Left forelimb (tissue), 1 donor: ENCODE data around the gene TBC1D10B.

ENCODE experiments used
- DNase-seq: peaks from one replicate; pipeline ENCODE4 v3.0.0-alpha.2; 2018; ENCODE audit warnings: low spot score

Gene TBC1D10B

GRCh38 chr16:30374538-30374937 is 4.2 kb upstream of the TBC1D10B start, which contains the start of gene MYL11:
TSS of gene MYL11 (plus strand) at chr16:30374802. CDS start at chr16:30374858, 56 bp downstream.
- DNase-seq, result no peak

GRCh38 chr16:30372725-30373124 is 2.4 kb upstream of the TBC1D10B start:
- DNase-seq, result no peak

- no peak for DNase-seq
These were observed 1.9 kb upstream of the TBC1D10B start for GRCh38 chr16:30372038-30372712.

GRCh38 chr16:30371248-30371816 is 1.0 kb upstream of the TBC1D10B start:
- no peak for DNase-seq

GRCh38 chr16:30369938-30370455 is 297 bp downstream of the TBC1D10B start:
- no peak for DNase-seq

GRCh38 chr16:30369091-30369937 is 980 bp downstream of the TBC1D10B start:
- no peak for DNase-seq

GRCh38 chr16:30368792-30369090 is 1.6 kb downstream of the TBC1D10B start:
- no peak for DNase-seq

GRCh38 chr16:30368122-30368791 is 2.0 kb downstream of the TBC1D10B start:
- no peak for DNase-seq

- DNase-seq, result no peak
These were observed 2.8 kb downstream of the TBC1D10B start for GRCh38 chr16:30367349-30368009.

- DNase-seq, result no peak
These were observed 3.8 kb downstream of the TBC1D10B start for GRCh38 chr16:30366511-30366910.

- no peak for DNase-seq
These were observed 5.1 kb downstream of the TBC1D10B start for GRCh38 chr16:30365200-30365599.

- DNase-seq, result no peak
These were observed 9.1 kb downstream of the TBC1D10B start for GRCh38 chr16:30361180-30361579.

GRCh38 chr16:30359871-30360170 is 10.5 kb downstream of the TBC1D10B start:
- no peak for DNase-seq

GRCh38 chr16:30358990-30359870 is 11.1 kb downstream of the TBC1D10B start:
- no peak for DNase-seq

- DNase-seq, result no peak
These were observed 11.7 kb downstream of the TBC1D10B start for GRCh38 chr16:30358577-30358936.

- DNase-seq, result no peak
These were observed 12.3 kb downstream of the TBC1D10B start for GRCh38 chr16:30357715-30358576.

- DNase-seq, result no peak
These were observed 13.1 kb downstream of the TBC1D10B start for GRCh38 chr16:30357085-30357714.

- no peak for DNase-seq
These were observed 13.8 kb downstream of the TBC1D10B start for GRCh38 chr16:30356401-30357084.

- DNase-seq, result no peak
These were observed 14.4 kb downstream of the TBC1D10B start for GRCh38 chr16:30355954-30356308.
